ENCODE measurements around the gene TNFRSF9.
"Not testable (repeated sequence)": the region's sequence is repeated elsewhere in the genome, so short reads cannot be mapped to it uniquely, and the experiment has no call there.

The TNFRSF9 gene

DNA sequence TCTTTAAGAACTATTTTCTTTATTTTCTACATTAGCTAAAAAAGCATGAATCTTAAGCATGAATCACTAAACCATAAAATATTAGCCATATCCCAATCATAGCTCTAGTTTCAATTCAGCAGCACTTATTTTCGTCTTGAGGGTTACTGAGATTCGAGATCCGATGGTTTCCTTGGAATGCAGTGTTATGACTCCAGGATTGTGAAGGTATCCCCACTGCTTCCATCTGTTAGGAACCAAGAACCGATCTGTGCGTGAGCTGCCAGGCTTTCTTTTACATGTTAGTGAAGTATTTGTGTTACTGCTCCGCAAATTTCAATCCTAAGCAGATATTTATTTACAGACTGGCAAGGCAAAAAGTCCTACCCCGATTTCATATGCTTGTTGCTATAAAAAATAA lies 18.8 kb downstream of the TNFRSF9 start:
- H3K36me3 Mint-ChIP-seq = no peaks in the 10 kb centered on the region
- H3K4me1 Mint-ChIP-seq = no peaks in the 10 kb centered on the region
- DNase-seq (ENCODE audit: low spot score in 2 of 2) (no peak), ATAC-seq (ENCODE audit: low read depth) (no peak)
- H3K27me3 Mint-ChIP-seq = peaks cover 11% of the 10 kb centered on the region
- no peak overlapping the region for H3K4me3 Mint-ChIP-seq
- H3K9me3 Mint-ChIP-seq = no peaks in the 10 kb centered on the region
- no peak overlapping the region for H3K27ac Mint-ChIP-seq

DNA sequence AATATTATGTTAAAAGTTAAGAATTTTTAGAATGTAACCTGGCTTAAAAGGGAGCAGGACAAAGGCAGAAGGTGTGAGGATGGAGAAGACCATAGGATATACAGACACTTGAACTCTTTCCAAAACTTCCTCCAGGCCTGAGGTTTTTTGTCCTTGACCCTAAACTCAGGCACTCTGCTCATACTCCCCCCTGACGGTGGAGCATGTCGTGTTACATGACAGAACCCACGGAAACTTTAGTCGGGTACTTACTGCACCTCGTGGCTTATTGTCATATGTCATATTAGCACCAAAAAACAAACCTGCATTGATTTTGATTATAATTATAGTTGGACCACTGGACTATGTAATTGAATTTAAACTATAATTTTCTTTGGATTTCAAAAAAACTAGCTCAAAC lies 20.8 kb downstream of the TNFRSF9 start:
- Mint-ChIP-seq H3K27me3 (peaks cover 9% of the 10 kb centered on the region), H3K36me3 (no peaks in the 10 kb centered on the region), H3K4me3 (no peak overlapping the region), H3K4me1 (no peaks in the 10 kb centered on the region), H3K27ac (no peak overlapping the region), H3K9me3 (no peaks in the 10 kb centered on the region)
- DNase-seq (ENCODE audit: low spot score in 2 of 2) (no peak), ATAC-seq (ENCODE audit: low read depth) (no peak)

DNA sequence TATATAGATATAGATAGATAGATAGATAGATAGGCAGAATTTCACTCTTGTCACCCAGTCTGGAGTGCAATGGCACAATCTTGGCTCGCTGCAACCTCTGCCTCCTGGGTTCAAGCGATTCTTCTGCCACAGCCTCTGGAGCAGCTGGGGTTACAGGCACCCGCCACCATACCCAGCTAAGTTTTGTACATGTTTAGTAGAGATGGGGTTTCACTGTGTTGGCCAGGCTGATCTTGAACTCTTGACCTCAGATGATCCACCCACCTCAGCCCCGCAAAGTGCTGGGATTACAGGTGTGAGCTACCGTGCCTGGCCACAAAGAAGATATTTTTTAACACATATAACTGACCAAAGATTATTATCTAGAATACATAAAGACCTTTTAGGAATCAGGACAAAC lies 22.7 kb downstream of the TNFRSF9 start:
- H3K4me3 Mint-ChIP-seq; DNase-seq (ENCODE audit: low spot score in 2 of 2); ATAC-seq (ENCODE audit: low read depth); H3K27ac Mint-ChIP-seq; H3K4me1 Mint-ChIP-seq; H3K9me3 Mint-ChIP-seq; H3K27me3 Mint-ChIP-seq; H3K36me3 Mint-ChIP-seq: not testable (repeated sequence)

DNA sequence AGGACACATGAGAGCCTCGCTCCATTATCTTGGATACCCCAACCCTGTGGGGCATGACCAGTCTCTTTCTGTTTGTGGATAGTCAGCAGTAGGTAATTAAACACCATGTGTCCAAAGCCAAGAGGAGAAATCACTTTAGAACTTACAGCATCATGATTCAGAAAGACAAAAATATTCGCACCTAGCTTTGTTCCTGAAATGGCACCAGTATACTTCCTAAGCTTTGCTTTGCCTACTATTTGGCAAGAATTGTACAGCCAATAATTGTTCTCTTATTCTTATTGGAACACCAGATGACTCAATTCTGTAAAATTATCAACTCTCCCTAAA lies 24.2 kb downstream of the TNFRSF9 start:
- Mint-ChIP-seq H3K4me3 (no peak overlapping the region), H3K27ac (no peak overlapping the region)

DNA sequence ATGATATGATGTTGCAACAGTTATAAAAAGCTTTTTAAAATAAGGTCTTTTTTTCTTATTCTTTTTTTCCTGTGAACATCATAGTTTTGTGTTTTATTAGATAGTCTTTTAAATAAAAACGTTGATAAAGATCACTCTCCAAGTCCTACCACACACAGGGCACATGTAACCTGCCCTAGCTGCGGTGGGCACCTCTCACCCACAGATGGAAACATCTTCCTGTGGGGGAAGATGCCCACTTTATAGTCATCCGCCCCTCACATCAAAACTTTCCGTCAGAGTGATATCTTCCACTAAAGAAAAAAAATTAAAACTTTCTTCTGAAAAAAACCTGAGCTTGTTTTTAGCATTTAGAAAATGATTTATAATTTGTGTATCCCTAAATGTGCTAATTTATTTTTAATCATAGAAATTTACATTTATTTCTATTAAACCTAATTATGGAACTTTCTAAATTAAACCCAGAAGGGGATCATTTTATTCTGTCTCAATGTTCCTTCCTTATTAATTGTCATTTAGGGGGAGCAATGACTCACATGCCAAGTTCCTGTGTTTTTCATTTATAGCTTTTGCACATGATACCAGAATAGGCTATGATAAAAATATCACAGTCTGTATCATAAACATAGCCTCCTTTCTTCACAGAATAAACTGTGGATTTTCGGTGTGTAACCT lies 24.7 kb downstream of the TNFRSF9 start:
- H3K27me3 Mint-ChIP-seq = peaks cover 6% of the 10 kb centered on the region
- no peak overlapping the region for H3K4me3 Mint-ChIP-seq
- no peaks in the 10 kb centered on the region for H3K9me3 Mint-ChIP-seq
- no peaks in the 10 kb centered on the region for H3K36me3 Mint-ChIP-seq
- ATAC-seq (ENCODE audit: low read depth) = no peak
- no peak for DNase-seq (ENCODE audit: low spot score in 2 of 2)
- H3K4me1 Mint-ChIP-seq = no peaks in the 10 kb centered on the region
- H3K27ac Mint-ChIP-seq = no peak overlapping the region

More for the DNA sequence above, 24.2 kb downstream of the TNFRSF9 start:
- Mint-ChIP-seq H3K4me1 (no peaks in the 10 kb centered on the region), H3K36me3 (no peaks in the 10 kb centered on the region), H3K9me3 (no peaks in the 10 kb centered on the region), H3K27me3 (peaks cover 6% of the 10 kb centered on the region)
- DNase-seq (ENCODE audit: low spot score in 2 of 2) (no peak), ATAC-seq (ENCODE audit: low read depth) (no peak)

DNA sequence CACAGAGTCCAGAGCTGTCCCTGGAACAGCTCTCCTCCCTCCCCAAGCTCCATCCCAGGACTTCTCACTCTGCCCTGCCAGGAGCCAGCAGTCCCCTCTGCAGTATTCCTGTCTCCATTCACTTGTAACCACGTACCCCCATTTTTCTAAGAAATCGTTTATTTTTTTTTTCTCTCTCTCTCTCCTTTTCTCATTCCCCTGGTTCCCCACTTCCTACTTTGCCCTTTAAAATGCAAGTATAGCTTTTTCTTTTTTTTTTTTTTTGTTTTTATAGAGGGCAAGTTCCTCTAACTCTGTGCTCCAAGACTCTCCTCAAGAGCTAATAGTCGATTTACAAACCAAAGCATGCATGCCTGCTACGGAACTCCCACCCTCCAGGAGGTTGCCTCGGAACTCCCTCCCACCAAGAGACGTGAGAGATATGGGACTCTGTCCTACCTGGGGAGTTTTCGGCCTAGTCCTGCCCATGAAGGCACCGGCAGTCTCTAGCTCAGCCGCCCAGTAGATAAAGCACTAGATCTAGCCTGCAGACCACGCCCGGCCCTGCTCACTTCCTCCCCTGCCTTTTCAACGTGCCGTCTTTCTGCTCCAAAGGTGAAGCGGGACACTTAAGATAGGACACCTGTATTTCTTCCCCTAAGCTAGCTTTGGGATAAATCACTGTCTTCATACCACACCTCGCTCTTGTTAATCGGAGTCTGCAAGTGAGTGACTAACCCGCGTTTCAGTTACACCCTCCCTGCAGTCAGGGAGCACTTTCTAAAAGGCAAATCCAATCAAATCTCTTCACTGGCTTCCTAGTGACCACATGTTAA lies 27.7 kb downstream of the TNFRSF9 start:
- Mint-ChIP-seq H3K4me3 (no peak overlapping the region), H3K27ac (no peak overlapping the region), H3K9me3 (peaks cover 2% of the 10 kb centered on the region), H3K36me3 (no peaks in the 10 kb centered on the region), H3K4me1 (no peaks in the 10 kb centered on the region), H3K27me3 (peaks cover 6% of the 10 kb centered on the region)
- DNase-seq (ENCODE audit: low spot score in 2 of 2) (no peak), ATAC-seq (ENCODE audit: low read depth) (no peak)

DNA sequence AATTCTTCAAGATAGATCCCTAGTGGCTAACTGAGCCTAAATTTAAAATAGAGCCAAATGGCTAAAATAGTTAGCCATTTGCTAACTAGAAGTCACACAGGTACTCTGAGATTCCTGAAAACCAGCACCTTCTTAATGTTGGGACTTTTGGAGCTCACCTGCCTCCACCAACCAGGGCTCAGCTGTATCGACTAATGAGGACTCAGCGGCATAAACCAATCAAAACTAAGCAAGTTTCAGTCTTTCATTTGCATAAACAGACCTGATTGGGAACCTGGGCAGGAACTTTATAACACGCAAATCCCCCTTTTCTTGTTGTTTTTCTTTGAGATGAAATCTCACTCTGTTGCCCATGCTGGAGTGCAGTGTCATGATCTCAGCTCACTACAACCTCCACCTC lies 28.5 kb downstream of the TNFRSF9 start:
- Mint-ChIP-seq H3K27ac (no peak overlapping the region), H3K9me3 (peaks cover 2% of the 10 kb centered on the region), H3K4me1 (no peaks in the 10 kb centered on the region), H3K36me3 (no peaks in the 10 kb centered on the region), H3K27me3 (peaks cover 5% of the 10 kb centered on the region), H3K4me3 (no peak overlapping the region)
- no peak for DNase-seq (ENCODE audit: low spot score in 2 of 2)
- ATAC-seq (ENCODE audit: low read depth) = no peak

DNA sequence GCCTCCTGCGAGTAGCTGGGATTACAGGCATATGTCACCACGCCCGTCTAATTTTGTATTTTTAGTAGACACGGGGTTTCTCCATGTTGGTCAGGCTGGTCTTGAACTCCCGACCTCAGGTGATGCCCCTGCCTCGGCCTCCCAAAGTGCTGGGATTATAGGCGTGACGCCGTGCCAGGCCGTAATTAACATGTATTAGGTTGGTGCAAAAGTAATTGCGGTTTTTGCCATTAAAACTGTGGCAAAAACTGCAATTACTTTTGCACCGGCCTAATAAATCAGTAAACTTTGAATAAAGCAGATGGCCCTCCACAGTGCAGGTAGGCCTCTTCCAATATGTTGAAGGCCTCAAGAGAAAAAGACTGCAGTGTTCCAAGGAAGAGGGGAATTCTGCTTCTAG lies 35.4 kb downstream of the TNFRSF9 start:
- peaks cover 2% of the 10 kb centered on the region for H3K9me3 Mint-ChIP-seq
- peaks cover 4% of the 10 kb centered on the region for H3K27me3 Mint-ChIP-seq
- H3K4me3 Mint-ChIP-seq = no peak overlapping the region
- H3K4me1 Mint-ChIP-seq = no peaks in the 10 kb centered on the region
- DNase-seq (ENCODE audit: low spot score in 2 of 2) (no peak), ATAC-seq (ENCODE audit: low read depth) (no peak)
- no peaks in the 10 kb centered on the region for H3K36me3 Mint-ChIP-seq
- no peak overlapping the region for H3K27ac Mint-ChIP-seq

DNA sequence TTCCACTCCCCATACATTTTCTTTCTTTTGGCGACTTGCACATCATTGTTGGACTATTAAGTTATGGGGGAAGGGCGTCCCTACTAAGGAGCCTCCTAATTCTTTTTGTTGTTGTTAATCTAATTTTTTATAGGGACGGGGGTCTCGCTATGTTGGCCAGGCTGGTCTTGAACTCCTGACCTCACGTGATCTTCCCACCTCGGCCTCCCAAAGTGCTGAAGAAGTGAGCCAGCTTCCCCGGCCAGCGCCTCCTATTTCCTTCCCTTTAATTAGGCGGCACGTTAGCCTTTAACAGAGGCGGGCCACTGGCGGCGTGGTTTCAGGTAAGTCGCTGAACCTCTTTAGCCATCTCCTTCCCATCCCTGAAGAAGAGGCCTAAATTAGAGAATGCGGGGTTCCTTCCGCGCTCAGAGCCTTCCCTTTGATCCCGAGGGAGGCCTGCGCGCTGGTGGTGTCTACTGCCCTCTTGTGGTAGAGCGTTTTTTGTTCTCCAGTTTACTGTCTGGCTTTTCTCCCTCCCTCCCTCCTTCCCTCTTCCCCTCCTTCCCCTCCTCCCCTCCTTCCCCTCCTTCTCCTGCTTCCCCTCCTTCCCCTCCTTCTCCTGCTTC lies 38.1 kb downstream of the TNFRSF9 start:
- H3K36me3 Mint-ChIP-seq = no peaks in the 10 kb centered on the region
- no peak overlapping the region for H3K27ac Mint-ChIP-seq
- H3K9me3 Mint-ChIP-seq = no peaks in the 10 kb centered on the region
- peak overlapping the region; percentile 54 for H3K4me3 Mint-ChIP-seq
- ATAC-seq (ENCODE audit: low read depth) (peak; percentile 56), DNase-seq (ENCODE audit: low spot score in 2 of 2) (peak; percentile 53)
- peaks cover 6% of the 10 kb centered on the region for H3K27me3 Mint-ChIP-seq
- no peaks in the 10 kb centered on the region for H3K4me1 Mint-ChIP-seq

DNA sequence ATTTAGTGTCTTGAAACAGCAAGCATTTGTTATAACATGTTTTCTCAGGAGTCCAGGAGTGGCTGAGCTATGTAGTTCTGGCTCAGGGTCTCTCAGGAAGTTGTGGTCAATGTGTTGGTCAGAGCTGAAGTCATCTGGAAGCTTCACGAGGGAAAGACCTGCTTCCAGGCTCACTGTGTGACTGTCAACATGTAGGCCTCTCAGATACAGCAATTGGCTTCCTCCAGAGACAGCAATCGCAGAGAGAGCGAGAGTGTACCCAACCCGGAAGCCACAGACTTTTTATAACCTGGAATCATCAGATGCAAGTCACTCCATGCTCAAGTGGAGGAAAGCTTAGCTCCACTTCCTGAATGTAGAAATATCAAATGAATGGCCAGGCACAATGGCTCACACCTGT lies 40.9 kb downstream of the TNFRSF9 start:
- Mint-ChIP-seq H3K4me1 (no peaks in the 10 kb centered on the region), H3K9me3 (no peaks in the 10 kb centered on the region), H3K36me3 (no peaks in the 10 kb centered on the region), H3K27me3 (peaks cover 5% of the 10 kb centered on the region), H3K27ac (no peak overlapping the region), H3K4me3 (no peak overlapping the region)
- no peak for DNase-seq (ENCODE audit: low spot score in 2 of 2)
- no peak for ATAC-seq (ENCODE audit: low read depth)

DNA sequence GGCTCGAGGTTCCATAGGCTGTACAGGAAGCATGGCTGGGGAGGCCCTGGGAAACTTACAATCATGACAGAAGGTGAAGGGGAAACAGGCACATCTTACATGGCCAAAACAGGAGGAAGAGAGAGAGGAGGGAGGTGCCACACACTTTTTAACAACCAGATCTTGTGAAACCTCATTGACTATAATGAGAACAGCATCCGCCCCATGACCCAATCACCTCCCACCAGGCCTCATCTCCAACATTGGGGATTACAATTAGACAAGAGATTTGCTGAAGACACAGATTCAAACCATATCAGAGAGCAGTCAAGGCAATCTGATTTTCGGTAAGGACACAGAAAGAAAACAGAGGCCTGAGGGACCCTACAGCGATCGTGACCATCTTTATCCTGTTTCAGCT lies 41.7 kb downstream of the TNFRSF9 start:
- no peaks in the 10 kb centered on the region for H3K36me3 Mint-ChIP-seq
- H3K4me1 Mint-ChIP-seq = no peaks in the 10 kb centered on the region
- no peak for ATAC-seq (ENCODE audit: low read depth)
- H3K27me3 Mint-ChIP-seq = peaks cover 5% of the 10 kb centered on the region
- no peak overlapping the region for H3K4me3 Mint-ChIP-seq
- no peak overlapping the region for H3K27ac Mint-ChIP-seq
- H3K9me3 Mint-ChIP-seq = no peaks in the 10 kb centered on the region
- DNase-seq (ENCODE audit: low spot score in 2 of 2) = no peak

DNA sequence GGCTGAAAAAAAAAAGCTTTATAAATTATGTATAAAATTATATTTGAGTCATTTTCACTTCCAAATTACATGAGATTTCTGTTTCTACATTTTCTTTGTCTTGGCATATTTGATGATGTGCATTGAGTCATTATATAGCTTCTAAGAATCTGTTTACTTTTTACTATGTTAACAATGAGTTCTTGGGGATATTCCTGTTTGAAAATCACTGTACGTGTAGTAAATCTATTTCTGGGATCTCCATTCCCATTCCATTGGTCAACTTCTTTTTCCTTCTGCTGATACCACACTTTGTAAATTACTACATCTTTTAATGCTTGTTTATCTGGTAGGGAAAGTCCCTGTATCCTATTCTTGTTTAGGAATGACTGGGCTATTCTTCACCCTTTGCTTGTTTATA lies 43.6 kb downstream of the TNFRSF9 start:
- no peak overlapping the region for H3K27ac Mint-ChIP-seq
- ATAC-seq (ENCODE audit: low read depth) = no peak
- H3K27me3 Mint-ChIP-seq = peaks cover 6% of the 10 kb centered on the region
- no peak overlapping the region for H3K4me3 Mint-ChIP-seq
- H3K36me3 Mint-ChIP-seq = no peaks in the 10 kb centered on the region
- no peaks in the 10 kb centered on the region for H3K9me3 Mint-ChIP-seq
- H3K4me1 Mint-ChIP-seq = no peaks in the 10 kb centered on the region
- no peak for DNase-seq (ENCODE audit: low spot score in 2 of 2)

DNA sequence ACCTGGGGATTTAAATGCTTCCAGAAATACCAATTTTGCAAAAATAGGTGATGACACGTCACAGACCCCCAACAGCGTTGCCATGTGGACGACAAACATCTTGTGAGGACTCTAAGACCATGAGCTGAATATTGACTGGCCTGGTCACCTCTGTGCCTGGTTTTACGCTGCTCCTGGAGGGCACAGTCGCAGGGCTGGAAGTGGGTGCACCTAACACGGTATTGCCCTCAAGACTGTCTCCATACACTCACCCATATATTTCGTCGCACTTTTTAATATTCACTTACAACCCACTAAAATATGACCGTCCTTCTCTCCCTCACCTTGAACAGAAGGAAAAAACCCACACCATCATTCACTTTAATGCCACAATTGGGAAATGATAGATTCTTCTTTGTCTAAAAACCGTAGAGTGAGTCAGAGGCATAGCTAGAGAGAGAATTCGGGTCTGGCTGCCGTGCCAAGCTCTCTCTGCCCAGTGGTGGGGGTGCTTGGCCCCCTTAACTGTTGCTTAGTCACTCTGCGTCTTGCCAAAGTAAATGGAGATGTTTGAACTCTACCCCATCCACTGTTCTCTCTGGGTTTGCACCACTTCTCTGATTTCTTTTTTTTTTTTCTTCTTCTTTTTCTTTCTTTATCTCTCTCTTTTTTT lies 47.0 kb downstream of the TNFRSF9 start:
- Mint-ChIP-seq H3K27me3 (peaks cover 7% of the 10 kb centered on the region), H3K36me3 (no peaks in the 10 kb centered on the region), H3K4me3 (no peak overlapping the region), H3K9me3 (peaks cover 2% of the 10 kb centered on the region), H3K4me1 (no peaks in the 10 kb centered on the region), H3K27ac (no peak overlapping the region)
- no peak for ATAC-seq (ENCODE audit: low read depth)
- no peak for DNase-seq (ENCODE audit: low spot score in 2 of 2)

DNA sequence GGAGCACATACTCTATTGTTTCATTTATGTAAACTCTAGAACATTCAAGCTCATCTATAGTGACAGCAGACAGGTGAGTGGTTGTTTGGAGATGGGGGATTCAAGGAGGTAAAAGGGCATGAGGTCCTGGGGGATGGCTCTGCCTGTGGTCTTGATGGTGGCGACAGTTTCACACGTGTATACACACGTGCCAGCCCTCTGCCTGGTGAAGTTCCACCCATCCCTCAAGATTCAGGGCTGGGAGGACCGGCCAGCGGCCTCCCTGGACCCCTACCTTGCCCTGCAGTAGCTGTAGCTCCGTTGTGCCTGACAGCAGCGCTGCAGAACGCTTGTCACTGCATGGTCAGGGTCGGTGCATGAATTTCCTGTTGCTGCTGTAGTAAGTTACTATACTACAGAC lies 48.8 kb downstream of the TNFRSF9 start:
- H3K27me3 Mint-ChIP-seq = peaks cover 11% of the 10 kb centered on the region
- no peak overlapping the region for H3K4me3 Mint-ChIP-seq
- no peak for ATAC-seq (ENCODE audit: low read depth)
- no peak overlapping the region for H3K27ac Mint-ChIP-seq
- no peak for DNase-seq (ENCODE audit: low spot score in 2 of 2)
- H3K4me1 Mint-ChIP-seq = no peaks in the 10 kb centered on the region
- H3K36me3 Mint-ChIP-seq = no peaks in the 10 kb centered on the region
- peaks cover 2% of the 10 kb centered on the region for H3K9me3 Mint-ChIP-seq
